Dendritic cell treated with granulocyte-macrophage colony-stimulating factor and Interleukin-4, amounts not matched to agents 40 ng/mL and 50 ng/mL, for 4 days (primary cell): ENCODE data around the gene ANXA7.
"Not testable (repeated sequence)": the region's sequence is repeated elsewhere in the genome, so short reads cannot be mapped to it uniquely, and the experiment has no call there.

Experiments used
- H3K27ac Mint-ChIP-seq: one replicate; pipeline ENCODE4 v1.8.0; 2022; ENCODE audit warnings: mild to moderate bottlenecking, mixed read lengths
- H3K27me3 Mint-ChIP-seq: one replicate; pipeline ENCODE4 v1.8.0; 2022; ENCODE audit warnings: mild to moderate bottlenecking, mixed read lengths
- H3K36me3 Mint-ChIP-seq: one replicate; pipeline ENCODE4 v1.8.0; 2022; ENCODE audit warnings: low read depth, mixed read lengths
- H3K4me1 Mint-ChIP-seq: one replicate; pipeline ENCODE4 v1.8.0; 2022; ENCODE audit warnings: low read depth, mixed read lengths
- H3K4me3 Mint-ChIP-seq: one replicate; pipeline ENCODE4 v1.8.0; 2022; ENCODE audit warnings: mild to moderate bottlenecking, moderate library complexity, mixed read lengths
- H3K9me3 Mint-ChIP-seq: one replicate; pipeline ENCODE4 v1.8.0; 2022; ENCODE audit warnings: mixed read lengths
- intact Hi-C: fragments of 100-400 bp; cut with micrococcal nuclease; formaldehyde crosslinking; loops from one replicate; pipeline ENCODE4 v1.15.0; 2022

The ANXA7 gene

GRCh38 chr10:73344269-73344668, 69.6 kb downstream of the ANXA7 start:
- Mint-ChIP-seq H3K9me3 (peaks cover 6% of the 10 kb centered on the region), H3K4me1 (peaks cover 5% of the 10 kb centered on the region), H3K27ac (no peak overlapping the region), H3K36me3 (no peaks in the 10 kb centered on the region), H3K4me3 (no peak overlapping the region), H3K27me3 (no peaks in the 10 kb centered on the region)
- intact Hi-C loops: no loop called here

GRCh38 chr10:73340121-73340520, 73.7 kb downstream of the ANXA7 start:
- Mint-ChIP-seq H3K27ac (no peak overlapping the region), H3K4me3 (no peak overlapping the region), H3K9me3 (peaks cover 6% of the 10 kb centered on the region), H3K36me3 (no peaks in the 10 kb centered on the region), H3K27me3 (no peaks in the 10 kb centered on the region), H3K4me1 (no peaks in the 10 kb centered on the region)
- intact Hi-C loops: no loop called here

DNA sequence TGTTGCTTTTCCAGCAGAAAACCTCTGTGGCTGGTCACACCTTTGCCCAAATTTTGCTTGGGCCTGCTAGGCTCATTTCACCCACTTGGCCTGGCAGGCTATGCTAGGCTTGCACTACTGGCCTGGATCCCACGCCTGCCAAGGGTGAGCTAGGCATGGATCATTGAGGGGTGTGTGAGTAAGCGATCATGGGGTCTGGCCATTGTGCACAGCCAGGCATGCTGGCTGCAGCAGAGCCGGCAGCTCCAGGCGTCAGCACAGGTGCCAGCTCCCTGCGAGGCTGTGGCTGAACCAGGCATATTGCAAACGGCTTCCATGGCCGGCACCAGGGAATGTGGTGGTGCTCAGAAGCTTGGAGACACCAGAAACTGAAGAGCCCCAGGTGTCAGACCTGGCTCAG, 74.4 kb downstream of the ANXA7 start:
- Mint-ChIP-seq H3K4me3 (no peak overlapping the region), H3K36me3 (no peaks in the 10 kb centered on the region), H3K4me1 (no peaks in the 10 kb centered on the region), H3K27me3 (no peaks in the 10 kb centered on the region), H3K9me3 (peaks cover 6% of the 10 kb centered on the region), H3K27ac (no peak overlapping the region)
- intact Hi-C loops: no loop called here

DNA sequence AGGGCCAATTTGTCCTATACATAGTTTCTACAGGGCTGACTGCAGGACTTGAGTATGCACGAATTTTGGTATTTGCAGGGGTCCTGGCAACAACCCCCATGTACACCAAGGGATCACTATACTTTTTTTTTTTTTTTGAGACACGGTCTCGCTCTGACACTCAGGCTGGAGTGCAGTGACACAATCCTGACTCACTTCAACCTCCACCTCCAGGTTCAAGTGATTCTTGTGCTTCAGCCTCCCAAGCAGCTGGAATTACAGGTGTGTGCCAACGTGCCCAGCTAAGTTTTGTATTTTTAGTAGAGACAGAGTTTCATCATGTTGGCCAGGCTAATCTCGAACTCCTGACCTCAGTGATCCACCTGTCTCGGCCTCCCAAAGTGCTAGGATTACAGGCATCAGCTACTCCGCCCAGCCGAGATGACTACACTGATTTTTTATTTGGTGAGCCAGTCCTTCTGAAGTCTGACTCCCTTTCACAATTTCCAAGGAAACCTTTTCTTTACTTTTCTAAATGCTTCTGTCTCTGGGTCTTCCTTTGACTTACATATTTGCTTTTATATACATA, 75.0 kb downstream of the ANXA7 start:
- Mint-ChIP-seq H3K27me3 (no peaks in the 10 kb centered on the region), H3K4me3 (no peak overlapping the region), H3K36me3 (no peaks in the 10 kb centered on the region), H3K4me1 (no peaks in the 10 kb centered on the region), H3K27ac (no peak overlapping the region), H3K9me3 (peaks cover 6% of the 10 kb centered on the region)
- intact Hi-C loops: no loop called here

- Mint-ChIP-seq H3K4me1 (no peaks in the 10 kb centered on the region), H3K9me3 (no peaks in the 10 kb centered on the region), H3K27me3 (peaks cover 3% of the 10 kb centered on the region), H3K27ac (no peak overlapping the region), H3K4me3 (no peak overlapping the region), H3K36me3 (no peaks in the 10 kb centered on the region)
- intact Hi-C loops: no loop called here
Observed at GRCh38 chr10:73333202-73333601, 80.7 kb downstream of the ANXA7 start.

DNA sequence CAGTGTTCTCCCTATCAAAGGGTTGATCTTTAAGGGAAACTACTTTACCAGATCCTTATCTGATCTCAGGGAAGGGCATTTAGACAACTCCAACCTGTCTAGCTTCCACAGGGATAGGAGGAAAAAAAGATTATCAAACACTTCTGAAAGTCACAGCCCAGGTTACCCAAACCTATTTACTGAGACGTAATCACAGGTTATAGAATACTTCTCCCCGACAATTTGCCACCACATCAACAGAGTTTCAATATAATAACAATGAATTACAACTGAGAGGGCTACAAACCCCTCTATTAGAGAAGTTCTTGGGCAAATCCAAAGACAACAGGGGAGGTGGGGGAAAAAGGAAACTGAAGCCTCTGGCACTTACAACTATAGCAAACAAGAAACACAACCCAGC, 81.5 kb downstream of the ANXA7 start:
- Mint-ChIP-seq H3K36me3 (no peaks in the 10 kb centered on the region), H3K27ac (no peak overlapping the region), H3K4me1 (no peaks in the 10 kb centered on the region), H3K9me3 (no peaks in the 10 kb centered on the region), H3K27me3 (peaks cover 3% of the 10 kb centered on the region), H3K4me3 (no peak overlapping the region)
- intact Hi-C loops: no loop called here

DNA sequence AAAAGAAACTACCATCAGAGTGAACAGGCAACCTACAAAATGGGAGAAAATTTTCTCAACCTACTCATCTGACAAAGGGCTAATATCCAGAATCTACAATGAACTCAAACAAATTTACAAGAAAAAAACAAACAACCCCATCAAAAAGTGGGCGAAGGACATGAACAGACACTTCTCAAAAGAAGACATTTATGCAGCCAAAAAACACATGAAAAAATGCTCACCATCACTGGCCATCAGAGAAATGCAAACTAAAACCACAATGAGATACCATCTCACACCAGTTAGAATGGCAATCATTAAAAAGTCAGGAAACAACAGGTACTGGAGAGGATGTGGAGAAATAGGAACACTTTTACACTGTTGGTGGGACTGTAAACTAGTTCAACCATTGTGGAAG, 85.3 kb downstream of the ANXA7 start:
- H3K27ac Mint-ChIP-seq, H3K27me3 Mint-ChIP-seq, H3K4me3 Mint-ChIP-seq, intact Hi-C loops, H3K4me1 Mint-ChIP-seq, H3K9me3 Mint-ChIP-seq, H3K36me3 Mint-ChIP-seq: not testable (repeated sequence)

DNA sequence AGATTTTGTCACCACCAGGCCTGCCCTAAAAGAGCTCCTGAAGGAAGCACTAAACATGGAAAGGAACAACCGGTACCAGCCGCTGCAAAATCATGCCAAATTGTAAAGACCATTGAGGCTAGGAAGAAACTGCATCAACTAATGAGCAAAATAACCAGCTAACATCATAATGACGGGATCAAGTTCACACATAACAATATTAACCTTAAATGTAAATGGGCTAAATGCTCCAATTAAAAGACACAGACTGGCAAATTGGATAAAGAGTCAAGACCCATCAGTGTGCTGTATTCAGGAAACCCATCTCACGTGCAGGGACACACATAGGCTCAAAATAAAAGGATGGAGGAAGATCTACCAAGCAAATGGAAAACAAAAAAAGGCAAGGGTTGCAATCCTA, 88.6 kb downstream of the ANXA7 start:
- H3K36me3 Mint-ChIP-seq, H3K27ac Mint-ChIP-seq, H3K27me3 Mint-ChIP-seq, H3K4me3 Mint-ChIP-seq, intact Hi-C loops, H3K4me1 Mint-ChIP-seq: not testable (repeated sequence)
- peaks cover 16% of the 10 kb centered on the region for H3K9me3 Mint-ChIP-seq
